Memory B cell (primary cell): ENCODE results near the gene QPCTL.
"Not testable (repeated sequence)": the region's sequence is repeated elsewhere in the genome, so short reads cannot be mapped to it uniquely, and the experiment has no call there.

Source experiments
- ATAC-seq: fragments of 150-1000 bp; cut with Tn5 transposase; 2 replicates; pipeline ENCODE4 v1.10.0; 2021; ENCODE audit warnings: low read depth, mild to moderate bottlenecking, moderate library complexity
- DNase-seq, 2 donors: peaks; one replicate each; pipeline ENCODE4 v3.0.0; 2022; ENCODE audit warnings: low spot score in 2 of 2
- H3K27ac Mint-ChIP-seq: one replicate; pipeline ENCODE4 v1.8.0; 2022; ENCODE audit warnings: mild to moderate bottlenecking, moderate library complexity, mixed read lengths
- H3K27me3 Mint-ChIP-seq: one replicate; pipeline ENCODE4 v1.8.0; 2022; ENCODE audit warnings: mixed read lengths
- H3K36me3 Mint-ChIP-seq: one replicate; pipeline ENCODE4 v1.8.0; 2022; ENCODE audit warnings: mild to moderate bottlenecking, mixed read lengths
- H3K4me1 Mint-ChIP-seq: one replicate; pipeline ENCODE4 v1.8.0; 2022; ENCODE audit warnings: mixed read lengths
- H3K4me3 Mint-ChIP-seq: one replicate; pipeline ENCODE4 v1.8.0; 2022; ENCODE audit warnings: mild to moderate bottlenecking, moderate library complexity, mixed read lengths
- H3K9me3 Mint-ChIP-seq: one replicate; pipeline ENCODE4 v1.8.0; 2022; ENCODE audit warnings: mixed read lengths

The QPCTL gene

DNA sequence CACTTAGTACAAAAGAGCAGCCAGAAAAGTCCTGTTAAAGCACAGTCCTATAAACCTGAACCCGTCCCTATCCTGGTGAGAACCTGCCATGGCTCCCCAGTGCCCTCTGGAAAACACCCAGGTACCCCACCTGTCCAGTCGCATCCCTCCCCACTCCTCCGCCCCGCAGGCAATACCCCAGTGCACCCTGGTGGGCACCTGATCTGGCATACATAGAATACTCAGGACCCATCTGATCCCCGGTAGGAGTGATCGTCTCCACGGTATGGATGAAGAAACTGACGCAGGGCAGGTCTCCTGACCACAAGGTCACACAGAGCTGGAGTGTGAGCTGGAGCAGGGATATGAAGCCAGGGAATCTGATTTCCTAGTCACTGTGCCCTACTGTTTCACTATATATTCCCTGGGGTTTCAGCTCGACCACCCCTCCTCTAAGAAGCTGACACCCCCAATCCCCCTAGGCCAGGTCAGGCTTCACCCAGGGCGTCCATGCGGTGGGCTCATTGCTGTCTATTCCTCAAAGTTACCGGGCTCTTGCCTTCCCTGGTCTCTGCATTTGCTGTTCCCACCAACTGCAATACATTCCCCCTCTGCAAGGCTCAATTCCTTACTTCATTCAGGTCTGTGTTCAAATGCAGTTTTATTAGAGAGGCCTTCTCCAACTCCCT, 25.7 kb downstream of the QPCTL start:
- H3K36me3 Mint-ChIP-seq, result peaks cover 16% of the 10 kb centered on the region
- H3K27ac Mint-ChIP-seq, result peak overlapping the region; percentile 77
- no peak for ATAC-seq

GRCh38 chr19:45720065-45720464, 27.6 kb downstream of the QPCTL start:
- H3K27ac Mint-ChIP-seq, ATAC-seq, H3K4me3 Mint-ChIP-seq, H3K27me3 Mint-ChIP-seq, DNase-seq, H3K9me3 Mint-ChIP-seq: not testable (repeated sequence)
- peaks cover 19% of the 10 kb centered on the region for H3K36me3 Mint-ChIP-seq
- H3K4me1 Mint-ChIP-seq, result peaks cover 21% of the 10 kb centered on the region

More for the DNA sequence above, 25.7 kb downstream of the QPCTL start:
- DNase-seq, result no peak
- Mint-ChIP-seq H3K9me3 (no peaks in the 10 kb centered on the region), H3K27me3 (no peaks in the 10 kb centered on the region), H3K4me1 (peaks cover 20% of the 10 kb centered on the region), H3K4me3 (peak overlapping the region; percentile 90)

- peaks cover 24% of the 10 kb centered on the region for H3K4me1 Mint-ChIP-seq
- not testable (repeated sequence) for DNase-seq, ATAC-seq, H3K27me3 Mint-ChIP-seq, H3K36me3 Mint-ChIP-seq, H3K27ac Mint-ChIP-seq, H3K9me3 Mint-ChIP-seq
- peak overlapping the region; percentile 37 for H3K4me3 Mint-ChIP-seq
Measured at GRCh38 chr19:45728683-45729082, 36.2 kb downstream of the QPCTL start.

GRCh38 chr19:45729800-45730290, 37.4 kb downstream of the QPCTL start:
- no peaks in the 10 kb centered on the region for H3K27me3 Mint-ChIP-seq
- H3K36me3 Mint-ChIP-seq, result peaks cover 2% of the 10 kb centered on the region
- H3K4me1 Mint-ChIP-seq, result peaks cover 20% of the 10 kb centered on the region
- H3K4me3 Mint-ChIP-seq, result peak overlapping the region; percentile 91
- DNase-seq (no peak), ATAC-seq (no peak)
- peak overlapping the region; percentile 93 for H3K27ac Mint-ChIP-seq
- H3K9me3 Mint-ChIP-seq, result no peaks in the 10 kb centered on the region

DNA sequence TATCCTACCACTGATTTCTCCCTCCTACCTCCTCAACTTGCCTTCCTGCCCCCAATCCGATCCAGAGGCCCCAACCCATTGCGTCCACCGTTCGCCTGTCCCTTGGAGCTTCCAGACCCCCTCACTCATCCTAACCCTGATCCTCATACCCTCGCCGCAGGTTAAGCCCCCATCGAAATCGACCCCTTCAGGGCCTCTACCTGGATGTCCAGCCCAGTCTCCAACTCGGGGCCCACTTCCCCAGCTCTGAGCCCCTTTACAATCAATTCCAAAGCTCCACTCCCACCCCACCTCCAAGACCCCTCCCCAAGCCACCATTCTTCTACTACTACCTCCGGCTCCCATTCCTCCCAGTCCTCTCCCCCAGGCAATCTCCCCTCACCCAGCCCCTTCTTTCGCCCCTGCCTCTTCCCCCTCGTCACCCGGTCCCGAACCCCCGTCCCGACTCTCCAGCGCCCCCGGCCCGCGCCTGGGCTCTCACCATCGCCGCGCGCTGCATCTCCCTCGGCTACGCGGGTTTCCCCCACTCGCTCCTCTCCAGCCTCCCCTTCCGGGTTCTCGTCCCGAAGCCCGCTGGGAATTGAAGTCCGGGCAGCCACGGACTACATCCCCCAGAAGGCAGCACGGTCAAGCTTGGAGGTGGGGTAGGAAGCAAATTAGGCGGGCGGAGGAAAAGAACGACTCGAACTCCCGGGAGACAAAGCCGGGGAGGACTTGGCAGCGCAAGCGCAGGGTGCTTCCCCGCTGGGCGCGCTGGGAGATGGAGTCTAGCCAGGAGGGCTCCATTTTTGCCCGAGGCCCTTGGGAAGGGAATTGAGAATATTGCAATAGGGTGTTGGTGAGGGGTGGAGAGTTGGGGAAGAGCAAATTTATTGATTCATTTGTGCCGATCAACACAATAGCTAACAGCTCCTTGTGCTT, 38.2 kb downstream of the QPCTL start, which contains the start of gene FBXO46:
TSS of gene FBXO46 (minus strand) at position 529 of the 921 bp plus-strand sequence. CDS start 17,401 bp downstream, outside the sequence.
- H3K27me3 Mint-ChIP-seq, result no peaks in the 10 kb centered on the region
- peaks cover 20% of the 10 kb centered on the region for H3K4me1 Mint-ChIP-seq
- peak; percentile 96 for ATAC-seq
- no peaks in the 10 kb centered on the region for H3K9me3 Mint-ChIP-seq
- H3K36me3 Mint-ChIP-seq, result peaks cover 1% of the 10 kb centered on the region
- peak within 1 kb of the TSS; percentile 93 for H3K27ac Mint-ChIP-seq
- peak within 1 kb of the TSS; percentile 91 for H3K4me3 Mint-ChIP-seq
- DNase-seq, result peak; percentile 89 to 90

GRCh38 chr19:45733160-45733810, 40.8 kb downstream of the QPCTL start, which contains the start of gene MEIOSIN:
Gene MEIOSIN, plus strand, starts transcription at chr19:45733439. Its CDS starts 1,938 bp downstream, at chr19:45735377.
- Mint-ChIP-seq H3K27ac (no peak within 1 kb of the TSS), H3K4me1 (peaks cover 14% of the 10 kb centered on the region), H3K4me3 (no peak within 1 kb of the TSS), H3K36me3 (no peaks in the 10 kb centered on the region), H3K27me3 (no peaks in the 10 kb centered on the region), H3K9me3 (no peaks in the 10 kb centered on the region)
- DNase-seq (no peak), ATAC-seq (no peak)

DNA sequence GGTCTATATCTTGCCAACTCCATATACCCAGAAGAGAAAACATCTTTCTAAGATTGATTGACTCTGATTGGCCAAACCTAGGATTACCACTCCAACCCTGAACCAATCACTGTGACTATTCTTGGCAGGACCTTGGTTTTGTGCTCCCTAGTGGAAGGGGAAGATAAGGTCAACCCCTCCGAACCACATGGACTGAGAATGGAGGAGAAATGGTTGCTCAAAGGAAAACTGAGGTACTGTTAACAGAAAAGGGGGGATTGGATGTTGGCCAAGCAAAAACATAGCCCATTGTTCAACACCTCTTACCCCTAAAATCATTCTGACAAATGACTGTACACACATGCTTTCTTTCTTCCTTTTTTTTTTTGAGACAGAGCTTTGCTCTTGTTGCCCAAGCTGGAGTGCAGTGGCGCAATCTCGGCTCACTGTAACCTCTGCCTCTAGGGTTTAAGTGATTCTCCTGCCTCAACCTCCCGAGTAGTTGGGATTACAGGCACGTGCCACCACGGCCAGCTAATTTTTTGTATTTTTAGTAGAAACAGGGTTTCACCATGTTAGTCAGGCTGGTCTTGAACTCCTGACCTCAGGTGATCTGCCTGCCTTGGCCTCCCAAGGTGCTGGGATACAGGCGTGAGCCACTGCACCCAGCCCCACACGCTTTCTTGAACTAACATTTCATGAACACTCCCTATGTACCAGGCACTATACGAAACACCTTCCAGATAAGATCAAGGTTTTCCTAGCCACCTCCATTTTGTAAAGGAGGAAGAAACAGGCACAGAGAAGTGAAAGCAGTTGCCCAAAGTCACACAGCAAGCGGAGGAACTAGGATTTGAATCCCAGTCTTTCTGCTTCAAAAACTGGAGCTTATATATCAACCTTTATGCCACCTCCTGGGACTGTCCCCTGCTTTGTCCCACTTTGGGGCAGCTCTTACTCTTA, 47.3 kb downstream of the QPCTL start:
- Mint-ChIP-seq H3K36me3 (no peaks in the 10 kb centered on the region), H3K27me3 (peaks cover 2% of the 10 kb centered on the region), H3K4me3 (no peak overlapping the region), H3K27ac (no peak overlapping the region), H3K9me3 (no peaks in the 10 kb centered on the region), H3K4me1 (no peaks in the 10 kb centered on the region)
- ATAC-seq, result no peak
- DNase-seq, result no peak

DNA sequence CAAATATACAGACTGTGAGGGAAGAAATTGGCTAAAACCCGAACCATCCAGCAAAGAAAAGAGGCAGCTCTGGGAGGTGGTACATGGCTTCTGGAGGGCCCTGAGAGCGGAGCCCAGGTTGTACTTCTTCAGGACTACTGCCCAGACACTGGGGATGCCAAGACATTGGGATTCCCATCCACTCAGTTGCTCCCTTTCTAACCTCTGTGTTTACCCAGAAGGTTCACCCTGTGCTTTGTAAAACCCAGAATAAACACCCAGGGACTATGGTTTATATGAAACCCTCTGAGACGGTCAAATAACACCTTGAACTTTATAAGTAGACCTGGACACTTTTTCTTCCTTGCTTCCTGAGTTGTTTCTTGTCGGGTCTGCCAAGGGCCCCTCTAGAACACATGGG, 50.5 kb downstream of the QPCTL start:
- H3K4me1 Mint-ChIP-seq, result no peaks in the 10 kb centered on the region
- H3K36me3 Mint-ChIP-seq, result peaks cover 2% of the 10 kb centered on the region
- DNase-seq (no peak), ATAC-seq (no peak)
- no peaks in the 10 kb centered on the region for H3K9me3 Mint-ChIP-seq
- no peak overlapping the region for H3K27ac Mint-ChIP-seq
- H3K27me3 Mint-ChIP-seq, result peaks cover 13% of the 10 kb centered on the region
- H3K4me3 Mint-ChIP-seq, result no peak overlapping the region

GRCh38 chr19:45745606-45746005, 53.1 kb downstream of the QPCTL start:
- peaks cover 2% of the 10 kb centered on the region for H3K36me3 Mint-ChIP-seq
- no peaks in the 10 kb centered on the region for H3K9me3 Mint-ChIP-seq
- no peak overlapping the region for H3K27ac Mint-ChIP-seq
- H3K27me3 Mint-ChIP-seq, result peaks cover 13% of the 10 kb centered on the region
- no peak overlapping the region for H3K4me3 Mint-ChIP-seq
- DNase-seq (no peak), ATAC-seq (no peak)
- no peaks in the 10 kb centered on the region for H3K4me1 Mint-ChIP-seq

DNA sequence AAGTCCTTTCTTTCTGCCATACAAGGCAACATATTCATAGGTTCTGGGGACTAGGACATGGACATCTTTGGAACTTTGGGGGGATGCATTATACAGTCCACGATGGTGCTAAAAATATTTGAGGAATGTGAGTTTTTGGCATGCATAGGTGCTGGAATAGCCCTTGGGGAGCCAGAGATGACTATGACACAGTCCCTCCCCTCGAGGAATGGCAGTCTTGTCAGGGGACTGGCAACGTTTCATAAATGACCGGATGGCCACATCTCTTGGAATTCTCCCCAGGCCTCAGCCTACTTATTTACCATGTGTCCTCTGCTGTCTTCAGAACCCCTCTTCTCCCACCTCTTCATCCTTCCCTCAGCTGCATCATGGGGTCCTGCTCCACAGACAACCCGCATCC, 54.4 kb downstream of the QPCTL start:
- Mint-ChIP-seq H3K4me1 (no peaks in the 10 kb centered on the region), H3K4me3 (no peak overlapping the region), H3K27me3 (peaks cover 16% of the 10 kb centered on the region), H3K36me3 (peaks cover 2% of the 10 kb centered on the region), H3K27ac (no peak overlapping the region), H3K9me3 (no peaks in the 10 kb centered on the region)
- ATAC-seq (no peak), DNase-seq (no peak)

DNA sequence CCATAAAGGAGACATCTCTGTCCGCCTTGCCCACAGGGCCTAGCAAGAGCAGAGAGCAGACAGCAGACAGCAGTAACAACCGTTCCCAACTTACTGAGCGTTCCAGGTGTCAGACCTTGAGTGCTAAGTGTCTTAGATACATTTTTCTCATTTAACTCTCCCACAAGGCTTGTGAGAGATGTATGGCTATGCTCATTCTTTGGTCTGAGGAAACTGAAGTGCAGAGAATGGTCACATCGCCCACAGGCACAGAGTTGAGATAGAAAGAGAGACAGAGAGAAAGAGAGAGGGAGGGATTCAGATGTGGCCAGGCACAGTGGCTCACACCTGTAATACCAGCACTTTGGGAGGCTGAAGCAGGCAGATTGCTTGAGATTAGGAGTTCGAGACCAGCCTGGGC, 55.0 kb downstream of the QPCTL start:
- H3K9me3 Mint-ChIP-seq, result no peaks in the 10 kb centered on the region
- H3K4me3 Mint-ChIP-seq, result no peak overlapping the region
- H3K27me3 Mint-ChIP-seq, result peaks cover 16% of the 10 kb centered on the region
- ATAC-seq, result no peak
- DNase-seq, result no peak
- no peaks in the 10 kb centered on the region for H3K4me1 Mint-ChIP-seq
- peaks cover 2% of the 10 kb centered on the region for H3K36me3 Mint-ChIP-seq
- no peak overlapping the region for H3K27ac Mint-ChIP-seq

DNA sequence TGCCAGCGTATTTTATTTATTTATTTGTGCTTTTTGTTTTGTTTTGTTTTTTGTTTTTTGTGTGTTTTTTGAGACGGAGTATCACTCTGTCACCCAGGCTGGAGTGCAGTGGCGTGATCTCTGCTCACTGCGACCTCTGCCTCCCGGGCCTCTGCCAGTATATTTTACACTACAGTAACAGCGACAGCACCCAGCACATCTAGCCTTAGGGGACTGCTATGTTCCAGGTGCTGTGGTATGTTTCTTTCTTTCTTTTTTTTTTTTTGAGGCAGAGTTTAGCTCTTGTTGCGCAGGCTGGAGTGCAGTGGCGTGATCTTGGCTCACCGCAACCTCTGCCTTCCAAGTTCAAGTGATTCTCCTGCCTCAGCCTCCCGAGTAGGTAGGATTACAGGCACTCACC, 59.0 kb downstream of the QPCTL start:
- not testable (repeated sequence) for H3K4me3 Mint-ChIP-seq, H3K27ac Mint-ChIP-seq, H3K36me3 Mint-ChIP-seq, H3K9me3 Mint-ChIP-seq, DNase-seq, ATAC-seq, H3K4me1 Mint-ChIP-seq
- peaks cover 12% of the 10 kb centered on the region for H3K27me3 Mint-ChIP-seq

DNA sequence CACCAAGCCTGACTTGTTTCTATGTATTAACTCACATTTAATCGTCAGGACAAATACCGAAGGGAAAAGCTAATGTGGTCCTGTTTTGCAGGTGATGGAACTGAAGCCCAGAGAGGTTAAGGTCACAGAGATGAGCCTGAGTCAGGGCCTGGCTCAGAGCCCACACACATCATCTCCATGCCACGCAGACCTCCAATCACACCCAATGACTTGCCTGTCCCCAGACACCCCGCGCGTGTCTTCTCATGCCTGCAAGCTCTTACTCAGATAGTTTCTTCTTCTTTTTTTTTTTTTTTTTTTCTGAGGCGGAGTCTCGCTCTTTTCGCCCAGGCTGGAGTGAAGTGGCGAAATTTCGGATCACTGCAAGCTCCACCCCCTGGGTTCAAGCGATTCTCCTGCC, 60.2 kb downstream of the QPCTL start:
- no peak overlapping the region for H3K27ac Mint-ChIP-seq
- DNase-seq, result no peak
- peaks cover under 1% of the 10 kb centered on the region for H3K36me3 Mint-ChIP-seq
- H3K9me3 Mint-ChIP-seq, result no peaks in the 10 kb centered on the region
- peaks cover 6% of the 10 kb centered on the region for H3K27me3 Mint-ChIP-seq
- H3K4me3 Mint-ChIP-seq, result no peak overlapping the region
- H3K4me1 Mint-ChIP-seq, result no peaks in the 10 kb centered on the region
- ATAC-seq, result no peak
